GM18517 (cell line): ENCODE data around the gene LRGUK.
"Not testable (repeated sequence)": the region's sequence is repeated elsewhere in the genome, so short reads cannot be mapped to it uniquely, and the experiment has no call there.

Experiments
- ATAC-seq: cut with Tn5 transposase; IDR thresholded peaks from one replicate; pipeline ENCODE4 v1.9.1; 2021; ENCODE audit warnings: mild to moderate bottlenecking, moderate library complexity; ENCODE audit not compliant: unreplicated experiment

LRGUK gene, protein sequence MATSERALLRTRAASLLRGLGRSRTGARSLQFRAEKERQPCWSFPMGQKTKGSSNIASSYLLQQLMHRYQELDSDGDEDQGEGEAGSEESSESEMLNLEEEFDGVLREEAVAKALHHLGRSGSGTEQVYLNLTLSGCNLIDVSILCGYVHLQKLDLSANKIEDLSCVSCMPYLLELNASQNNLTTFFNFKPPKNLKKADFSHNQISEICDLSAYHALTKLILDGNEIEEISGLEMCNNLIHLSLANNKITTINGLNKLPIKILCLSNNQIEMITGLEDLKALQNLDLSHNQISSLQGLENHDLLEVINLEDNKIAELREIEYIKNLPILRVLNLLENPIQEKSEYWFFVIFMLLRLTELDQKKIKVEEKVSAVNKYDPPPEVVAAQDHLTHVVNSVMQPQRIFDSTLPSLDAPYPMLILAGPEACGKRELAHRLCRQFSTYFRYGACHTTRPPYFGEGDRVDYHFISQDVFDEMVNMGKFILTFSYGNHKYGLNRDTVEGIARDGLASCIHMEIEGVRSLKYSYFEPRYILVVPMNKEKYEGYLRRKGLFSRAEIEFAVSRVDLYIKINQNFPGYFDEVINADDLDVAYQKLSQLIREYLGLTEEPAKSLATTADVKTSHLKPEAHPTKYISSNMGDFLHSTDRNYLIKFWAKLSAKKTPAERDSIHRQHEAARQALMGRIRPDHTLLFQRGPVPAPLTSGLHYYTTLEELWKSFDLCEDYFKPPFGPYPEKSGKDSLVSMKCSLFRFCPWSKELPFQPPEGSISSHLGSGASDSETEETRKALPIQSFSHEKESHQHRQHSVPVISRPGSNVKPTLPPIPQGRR

DNA sequence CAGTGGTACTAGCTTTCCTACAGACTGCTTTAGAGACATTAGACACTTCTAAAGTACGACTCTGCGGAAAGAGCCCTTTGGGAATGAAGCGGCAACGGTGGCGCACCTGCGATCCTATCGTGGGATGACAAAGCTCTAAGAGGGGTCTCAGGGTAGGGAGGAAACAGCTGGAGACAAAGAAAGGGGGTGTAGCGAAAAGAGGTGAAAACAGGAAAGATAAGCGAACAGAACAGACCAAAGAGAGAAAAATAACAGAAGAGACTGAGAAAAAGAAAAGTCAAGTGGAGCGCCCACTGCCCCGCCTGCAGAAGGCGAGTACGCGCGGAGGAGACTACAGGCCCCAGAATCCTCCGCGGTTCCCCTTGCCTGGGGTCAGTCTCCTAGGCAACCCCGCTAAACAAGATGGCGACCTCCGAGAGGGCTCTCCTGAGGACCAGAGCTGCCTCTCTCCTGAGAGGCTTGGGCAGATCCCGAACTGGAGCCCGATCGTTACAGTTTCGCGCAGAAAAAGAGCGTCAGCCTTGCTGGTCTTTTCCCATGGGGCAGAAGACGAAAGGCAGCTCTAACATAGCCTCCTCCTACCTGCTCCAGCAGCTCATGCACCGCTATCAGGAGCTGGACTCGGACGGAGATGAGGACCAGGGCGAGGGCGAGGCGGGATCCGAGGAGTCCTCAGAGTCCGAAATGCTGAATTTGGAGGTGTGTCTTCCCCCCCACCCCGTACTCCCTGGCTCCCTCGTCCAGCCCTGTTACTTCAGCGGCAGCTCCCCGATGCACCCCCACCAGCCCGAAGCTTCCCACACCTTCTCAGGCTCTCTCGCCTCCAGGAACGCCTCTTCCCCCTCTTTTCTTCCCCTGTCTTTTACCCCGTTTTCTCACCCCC is at the start of gene LRGUK:
TSS of gene LRGUK (plus strand) at position 375 of the 883 bp plus-strand sequence. CDS start at position 403, 28 bp downstream.
- ATAC-seq, result peak; percentile 100

DNA sequence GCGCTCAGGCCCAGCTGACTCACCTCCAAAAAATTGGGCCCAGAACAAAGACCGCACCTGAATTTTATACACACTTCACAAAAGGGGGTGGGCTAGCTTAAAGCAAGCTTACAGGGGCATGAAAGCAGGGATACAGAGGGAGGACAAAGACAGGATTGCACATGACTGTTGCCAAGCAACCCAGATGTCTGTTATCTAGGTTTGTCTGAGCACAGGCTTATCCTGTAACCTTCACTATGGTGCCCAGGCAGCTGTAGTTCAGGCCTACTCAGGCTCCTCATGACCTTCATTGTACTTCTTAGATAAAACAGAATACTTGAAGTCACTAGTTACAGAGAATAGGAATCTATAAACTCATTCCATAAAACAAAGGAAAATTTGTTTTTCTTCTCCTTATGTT is 49.6 kb upstream of the LRGUK start:
- not testable (repeated sequence) for ATAC-seq

DNA sequence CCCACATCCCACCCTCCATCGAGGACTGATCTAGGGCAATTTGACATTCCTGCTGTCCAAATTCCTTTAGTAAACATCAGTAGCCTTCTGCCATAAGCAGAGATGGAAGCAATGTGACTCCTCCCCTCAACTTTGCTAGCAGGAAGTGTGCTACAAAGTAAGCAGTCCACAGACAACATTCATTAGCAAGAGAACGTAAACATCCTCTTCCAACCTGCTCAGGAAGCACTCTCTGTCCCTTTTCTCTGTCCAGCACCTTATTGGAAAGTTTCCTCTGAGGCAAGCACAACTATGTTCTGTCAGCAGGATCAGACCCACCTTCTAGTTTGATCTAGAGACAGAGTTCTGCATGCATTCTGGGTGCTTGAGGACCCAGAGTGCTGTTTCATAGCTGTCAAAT is 48.1 kb upstream of the LRGUK start:
- ATAC-seq, result no peak

DNA sequence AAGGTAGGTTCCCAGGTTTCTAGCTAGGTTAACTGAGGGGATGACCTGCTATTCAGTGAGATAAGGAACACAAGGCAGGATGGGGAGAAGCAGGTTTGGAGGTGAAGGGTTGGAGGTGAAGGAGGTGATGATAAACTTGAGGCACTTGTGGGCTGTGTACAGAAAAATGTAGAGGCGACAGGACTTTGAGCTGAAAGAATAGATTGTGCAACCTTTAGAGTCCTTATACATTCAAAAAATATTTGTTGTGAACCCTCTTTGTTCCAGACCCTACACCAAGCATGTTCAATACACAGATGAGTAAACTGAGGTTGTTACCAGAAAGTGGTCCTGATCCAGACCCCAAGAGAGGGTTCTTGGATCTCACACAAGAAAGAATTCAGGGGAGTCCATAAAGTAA is 45.4 kb upstream of the LRGUK start:
- no peak for ATAC-seq

DNA sequence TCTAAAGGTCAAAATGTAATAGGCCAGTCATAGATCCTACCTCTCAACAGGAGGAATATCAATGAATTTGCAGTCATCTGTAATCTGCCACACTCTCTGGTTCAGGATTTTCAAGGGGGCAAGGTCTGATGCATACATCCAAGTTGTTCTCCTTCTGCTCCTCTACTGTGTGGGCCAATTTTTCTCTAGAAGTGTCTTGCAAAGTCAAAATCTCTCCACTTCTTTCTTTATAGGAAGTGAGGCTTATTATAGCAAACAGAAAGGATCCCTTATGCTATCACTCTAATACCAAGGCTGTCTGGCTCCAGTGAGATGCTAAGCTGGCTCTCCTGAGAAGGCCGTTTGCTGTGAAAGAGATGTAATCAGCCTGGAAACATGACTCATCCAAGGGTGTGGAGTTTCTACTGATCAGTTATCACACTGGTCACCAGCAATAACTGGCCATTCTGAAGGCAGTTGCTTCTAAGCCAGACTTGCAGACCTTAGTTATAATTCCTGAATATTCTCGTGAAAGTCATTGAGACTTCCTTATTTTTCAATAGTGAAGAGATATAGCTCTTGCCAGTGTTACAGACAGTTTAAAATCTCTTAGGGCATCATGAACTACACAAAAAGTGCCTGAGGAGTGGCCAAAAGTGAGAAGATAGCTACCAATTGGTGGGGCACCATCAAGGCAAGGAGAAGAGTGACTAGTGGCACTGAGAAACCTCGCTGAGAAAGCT is 43.2 kb upstream of the LRGUK start:
- no peak for ATAC-seq

DNA sequence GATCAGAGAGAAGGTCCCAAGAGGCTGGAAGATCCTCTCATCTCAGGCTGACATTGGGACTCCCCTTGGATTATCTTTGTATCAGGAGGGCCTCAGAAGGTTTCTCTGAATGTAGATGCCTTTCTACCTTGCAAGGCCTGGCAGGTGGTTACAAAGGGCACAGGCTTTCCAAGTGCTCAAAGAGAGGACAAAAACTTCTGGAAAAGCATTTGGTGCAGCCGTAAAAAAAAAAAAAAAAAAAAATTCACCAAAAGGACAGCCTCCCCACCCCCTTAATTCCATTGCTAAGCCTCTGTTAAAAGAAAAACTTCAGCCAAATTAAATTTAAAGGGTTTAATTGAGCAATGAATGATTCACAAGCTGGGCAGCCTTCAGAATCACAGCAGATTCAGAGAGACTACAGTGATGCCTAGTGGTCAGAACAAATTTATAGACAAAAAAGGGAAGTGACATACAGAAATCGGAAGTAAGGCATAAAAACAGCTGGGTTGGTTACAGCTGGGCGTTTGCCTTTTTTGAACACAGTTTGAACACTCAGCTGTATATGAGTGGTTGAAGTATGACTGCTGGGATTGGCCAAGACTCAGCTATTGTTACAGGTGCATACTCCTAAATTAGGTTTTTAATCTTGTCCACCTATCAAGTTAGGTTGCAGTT is 42.5 kb upstream of the LRGUK start:
- peak; percentile 74 for ATAC-seq

DNA sequence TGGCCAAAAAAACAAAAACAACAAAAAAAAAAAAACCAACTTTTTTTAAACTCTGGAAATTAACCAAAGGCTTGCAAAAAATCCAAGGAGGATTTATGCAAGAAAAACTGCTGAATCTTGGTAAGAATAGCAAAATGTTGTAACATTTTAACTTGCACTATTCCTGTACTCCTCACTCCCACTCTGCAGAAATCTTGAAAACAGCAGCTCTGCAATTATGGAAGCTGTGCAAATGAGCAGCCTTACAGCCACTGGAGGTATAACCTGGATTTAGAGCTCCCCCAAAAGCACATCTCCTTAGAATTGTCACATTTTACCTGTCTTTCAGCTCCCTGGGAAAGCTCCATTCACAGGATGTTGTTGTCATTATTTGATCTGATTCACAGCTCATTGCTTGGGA is 41.8 kb upstream of the LRGUK start:
- ATAC-seq, result no peak

DNA sequence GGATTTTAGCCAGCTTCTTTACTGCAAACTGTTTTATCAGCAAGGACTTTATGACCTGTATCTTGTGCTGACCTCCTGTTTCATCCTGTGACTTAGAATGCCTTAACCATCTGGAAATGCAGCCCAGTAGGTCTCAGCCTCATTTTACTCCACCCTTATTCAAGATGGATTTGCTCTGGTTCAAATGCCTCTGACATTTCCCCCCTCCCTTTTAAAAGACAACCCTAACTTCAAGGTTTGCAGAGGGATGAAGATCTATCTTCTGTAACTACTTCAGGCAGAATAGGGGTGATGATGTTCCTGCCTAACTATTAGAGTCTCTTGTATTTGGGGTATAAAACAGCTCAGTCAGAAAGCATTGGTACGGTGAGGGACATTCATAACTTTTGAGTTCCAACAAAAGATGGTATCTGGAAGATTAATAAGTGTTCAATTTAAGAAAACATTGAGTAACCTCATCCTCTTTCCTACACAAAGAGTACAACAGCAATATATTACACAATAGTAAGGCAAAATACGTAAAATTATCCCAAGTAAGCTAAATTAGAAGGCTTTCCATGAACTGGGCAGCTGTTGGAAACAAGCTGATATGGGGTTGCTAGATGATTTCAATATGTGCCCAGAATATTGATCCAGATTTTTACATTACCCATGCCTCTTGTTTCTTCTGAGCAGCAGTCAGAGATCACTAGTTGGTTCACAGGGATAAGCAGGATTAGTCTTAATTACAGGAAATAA is 40.0 kb upstream of the LRGUK start:
- ATAC-seq, result no peak

DNA sequence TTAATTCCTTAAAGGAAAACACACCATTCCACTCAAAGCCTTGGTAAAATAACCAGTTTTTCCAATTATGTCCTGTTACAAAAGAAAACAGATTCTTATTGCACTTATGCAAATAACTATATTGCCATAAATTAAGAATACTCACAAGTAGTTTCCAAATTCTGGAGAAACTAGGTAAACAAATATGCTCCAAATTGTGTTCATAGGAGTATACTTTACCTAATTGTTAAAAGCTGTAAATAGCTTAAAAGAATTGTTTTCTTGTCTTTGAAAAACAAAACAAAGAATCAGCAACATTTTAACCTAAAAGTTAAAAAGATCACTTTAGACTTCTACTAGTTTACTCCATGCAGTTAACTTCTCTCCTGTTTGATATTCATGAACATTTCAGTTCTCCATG is 38.9 kb upstream of the LRGUK start:
- ATAC-seq, result no peak

DNA sequence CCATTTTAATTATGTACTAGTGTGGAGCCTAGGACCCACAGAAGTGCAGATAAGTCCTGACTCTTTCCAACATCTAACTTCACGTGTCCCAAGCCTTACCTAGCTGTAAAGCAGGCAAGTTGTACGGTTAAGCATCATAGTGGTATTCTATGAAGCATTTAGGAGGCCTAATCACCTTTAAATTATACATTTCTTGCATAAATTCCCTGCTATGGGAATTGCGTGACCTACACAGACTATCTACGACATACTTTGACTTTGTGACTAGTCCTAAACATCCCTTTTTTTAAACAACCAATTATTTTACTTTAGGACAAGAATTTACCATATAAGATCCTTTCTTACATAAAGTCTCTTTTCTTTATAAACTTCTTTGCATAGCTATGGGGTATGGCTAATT is 37.7 kb upstream of the LRGUK start:
- no peak for ATAC-seq

DNA sequence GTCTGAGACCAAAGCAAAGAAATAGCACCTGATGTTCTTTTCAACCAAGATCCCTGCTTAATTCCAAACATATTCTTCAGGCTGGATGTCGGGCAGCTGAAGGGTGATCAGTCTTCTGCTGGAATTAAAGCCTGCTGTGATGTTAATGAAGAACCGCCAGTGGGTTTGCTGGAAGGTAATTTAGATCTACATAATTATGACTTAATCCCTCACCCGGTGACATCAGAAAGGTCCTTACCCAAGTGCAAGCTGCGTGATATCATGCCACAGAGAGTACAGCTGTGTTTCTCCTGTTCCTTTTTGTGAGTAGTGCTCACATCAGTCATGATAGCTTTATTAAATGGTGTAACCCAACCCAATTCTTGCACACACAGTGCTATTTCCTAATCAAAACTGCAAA is 29.1 kb upstream of the LRGUK start:
- ATAC-seq, result no peak

DNA sequence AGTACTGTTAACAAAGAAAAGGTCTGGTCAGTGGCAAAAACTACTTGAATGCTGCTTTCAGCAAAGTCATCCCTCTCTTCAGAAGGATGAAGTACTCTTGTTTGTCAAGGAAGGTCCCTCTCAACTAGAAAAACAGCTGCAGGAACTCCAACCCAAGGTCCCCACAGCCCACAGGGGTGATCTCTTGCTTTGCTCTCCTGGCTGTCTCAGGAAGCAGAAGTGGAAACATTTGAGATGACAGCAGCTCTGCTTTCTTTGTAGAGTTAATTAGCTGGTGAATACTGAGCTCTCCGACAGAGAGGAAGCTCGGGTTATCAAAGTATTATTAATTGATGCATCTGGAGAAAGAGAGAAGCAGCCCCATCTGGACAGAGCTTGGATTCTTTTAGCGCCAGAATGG is 25.4 kb upstream of the LRGUK start:
- ATAC-seq, result no peak

DNA sequence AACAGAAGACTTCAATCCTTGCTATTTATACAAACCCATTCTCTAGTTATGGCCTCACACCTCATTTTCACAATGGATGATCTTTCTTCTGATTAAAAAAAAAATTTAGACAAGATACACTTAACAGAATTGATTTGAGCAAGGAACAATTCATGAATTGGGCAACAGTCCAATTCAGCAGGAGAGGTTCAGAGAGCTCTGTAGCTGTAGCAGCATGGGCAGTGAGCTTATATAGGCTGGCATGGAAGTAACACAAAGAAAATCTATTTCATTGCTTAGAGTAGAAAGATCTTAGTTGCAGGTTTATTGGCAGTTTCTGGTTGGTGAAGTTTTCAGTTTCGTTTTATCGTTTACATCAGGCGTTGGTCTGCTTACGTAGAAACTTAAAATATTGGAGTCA is 23.0 kb upstream of the LRGUK start:
- no peak for ATAC-seq

DNA sequence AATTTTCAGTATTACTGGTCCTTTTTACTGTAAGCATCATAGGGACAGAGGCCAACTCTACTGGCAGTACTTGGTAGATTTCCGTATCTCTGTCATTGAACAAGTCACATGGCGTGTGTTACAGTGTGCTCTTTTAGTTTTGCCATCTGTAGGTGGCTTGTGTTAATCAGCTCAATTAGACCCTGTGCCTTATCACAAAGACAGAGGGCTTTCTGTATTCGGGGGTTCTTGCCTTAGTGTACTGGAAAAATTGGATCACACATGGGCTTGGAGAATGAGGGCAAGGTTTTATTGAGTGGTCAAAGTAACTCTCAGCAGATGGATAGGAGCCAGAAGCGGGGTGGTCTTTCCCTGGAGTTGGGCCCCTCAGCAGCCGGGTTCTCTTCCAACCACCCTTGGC is 21.3 kb upstream of the LRGUK start:
- no peak for ATAC-seq

DNA sequence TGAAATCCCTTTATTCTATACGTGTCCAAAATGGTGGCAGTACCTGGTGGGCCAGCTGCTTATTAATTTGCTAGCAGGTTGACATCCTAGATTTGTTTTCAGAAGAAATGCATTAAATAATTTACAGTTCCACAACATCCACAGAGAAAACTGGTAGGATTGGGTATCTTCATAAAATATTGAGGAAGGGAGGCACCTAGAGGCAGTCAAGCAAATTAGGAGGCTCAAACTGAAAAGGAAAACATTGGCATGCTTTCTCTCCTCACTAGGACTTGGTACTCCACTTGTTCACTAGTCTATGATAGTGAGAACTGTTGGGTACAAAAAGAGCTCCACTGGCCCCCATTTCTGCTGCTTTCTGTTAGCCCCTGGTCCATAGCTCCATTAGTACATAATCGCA is 18.3 kb upstream of the LRGUK start:
- no peak for ATAC-seq

DNA sequence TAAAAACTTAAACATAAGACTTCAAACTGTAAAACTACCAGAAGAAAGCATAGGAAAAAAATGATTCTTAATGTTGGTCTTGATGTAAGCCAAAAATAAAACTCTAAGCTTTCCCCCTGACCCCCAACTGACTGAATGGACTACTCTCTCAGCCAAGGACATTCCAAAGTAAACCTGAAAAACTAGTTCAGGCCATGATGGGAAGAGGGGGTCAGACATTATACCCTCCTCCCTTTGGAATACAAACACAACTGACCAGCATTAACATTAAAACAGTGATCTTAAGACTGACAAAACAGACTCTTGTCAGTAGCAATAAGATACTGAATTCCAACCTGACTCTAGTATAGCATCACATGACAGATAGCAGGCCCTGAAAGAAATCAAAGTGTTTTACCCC is 13.5 kb upstream of the LRGUK start:
- no peak for ATAC-seq

DNA sequence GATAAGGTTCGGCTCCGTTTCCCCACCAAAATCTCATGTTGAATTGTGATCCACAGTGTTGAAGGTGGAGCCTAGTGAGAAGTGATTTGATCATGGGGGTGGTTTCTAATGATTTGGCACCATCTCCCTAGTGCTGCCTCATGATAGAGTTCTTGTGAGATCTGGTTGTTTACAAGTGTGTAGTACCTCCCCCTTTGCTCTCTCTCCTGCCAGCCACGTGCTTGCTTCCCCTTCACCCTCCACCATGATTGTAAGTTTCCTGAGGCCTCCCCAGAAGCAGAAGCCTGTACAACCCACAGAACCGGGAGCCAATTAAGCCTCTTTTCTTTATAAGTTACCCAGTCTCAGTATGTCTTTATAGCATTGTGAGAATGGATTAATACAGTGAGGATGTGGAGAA is 12.1 kb upstream of the LRGUK start:
- ATAC-seq, result no peak

DNA sequence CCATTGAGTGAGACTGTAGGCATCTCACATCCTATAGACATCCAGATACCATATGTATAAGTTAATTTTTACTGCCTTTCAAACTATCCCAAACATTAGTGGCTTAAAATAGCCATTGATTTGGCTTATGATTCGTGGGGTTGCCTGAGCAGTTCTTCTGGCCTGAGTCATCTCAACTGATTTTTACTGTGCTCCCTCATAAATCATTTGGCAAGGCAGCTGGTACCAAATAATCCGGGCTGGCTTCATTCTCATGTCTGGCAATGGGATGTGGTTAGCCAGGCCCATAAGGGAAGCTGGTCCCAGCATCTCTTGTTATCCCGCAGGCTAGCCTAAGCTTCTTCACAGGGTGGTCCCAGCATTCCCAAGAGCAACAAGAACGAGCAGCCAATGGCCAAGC is 6.7 kb upstream of the LRGUK start:
- ATAC-seq, result no peak

DNA sequence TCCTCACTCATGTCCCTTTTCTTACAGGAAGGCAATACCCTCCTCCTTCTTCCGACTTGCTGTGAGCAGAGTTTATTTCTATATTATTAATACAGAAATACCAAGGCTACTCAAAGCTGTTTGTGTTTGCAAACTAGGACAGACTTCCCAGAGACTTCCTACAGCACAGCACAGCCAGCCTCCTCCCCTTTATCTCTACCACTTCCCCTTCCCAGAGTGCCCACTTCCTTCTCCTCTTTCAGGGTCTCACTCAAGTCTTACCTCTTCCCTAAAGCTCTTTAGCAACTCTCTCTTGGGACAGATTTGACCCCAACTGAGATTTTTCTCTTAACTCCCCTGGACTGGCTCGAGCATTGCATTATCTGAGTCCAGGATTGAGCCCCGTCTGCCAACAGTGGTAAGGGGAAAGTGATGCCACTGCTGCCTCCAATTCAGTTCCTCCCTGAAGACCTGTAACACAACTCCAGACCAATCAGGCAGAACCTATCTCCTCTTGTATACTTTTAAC is 5.5 kb upstream of the LRGUK start:
- ATAC-seq, result no peak
